HG02763 (cell line): ENCODE data around the gene PALLD.
"Not testable (repeated sequence)": the region's sequence is repeated elsewhere in the genome, so short reads cannot be mapped to it uniquely, and the experiment has no call there.

Source experiments
- ATAC-seq: cut with Tn5 transposase; IDR thresholded peaks from one replicate; pipeline ENCODE4 v1.9.1; 2021; ENCODE audit warnings: mild to moderate bottlenecking, moderate library complexity; ENCODE audit not compliant: unreplicated experiment

The PALLD gene

GRCh38 chr4:168490711-168491110, 6.1 kb upstream of the PALLD start:
- ATAC-seq = no peak

- ATAC-seq = no peak
Observed at GRCh38 chr4:168491563-168491962, 5.3 kb upstream of the PALLD start.

GRCh38 chr4:168498251-168498650, 1.4 kb downstream of the PALLD start:
- ATAC-seq = no peak

GRCh38 chr4:168499241-168499640, 2.4 kb downstream of the PALLD start:
- ATAC-seq = no peak

GRCh38 chr4:168501407-168501806, 4.6 kb downstream of the PALLD start:
- no peak for ATAC-seq

- no peak for ATAC-seq
Observed at GRCh38 chr4:168502861-168503260, 6.0 kb downstream of the PALLD start.

- ATAC-seq = no peak
Observed at GRCh38 chr4:168503652-168504362, 7.0 kb downstream of the PALLD start.

GRCh38 chr4:168504526-168504925, 7.7 kb downstream of the PALLD start:
- ATAC-seq = no peak

- no peak for ATAC-seq
Observed at GRCh38 chr4:168506014-168506413, 9.2 kb downstream of the PALLD start.

GRCh38 chr4:168507178-168507815, 10.4 kb downstream of the PALLD start:
- no peak for ATAC-seq

- no peak for ATAC-seq
Observed at GRCh38 chr4:168508683-168509082, 11.8 kb downstream of the PALLD start.

- no peak for ATAC-seq
Observed at GRCh38 chr4:168509786-168510185, 12.9 kb downstream of the PALLD start.

GRCh38 chr4:168511780-168512489, 15.1 kb downstream of the PALLD start:
- no peak for ATAC-seq

- not testable (repeated sequence) for ATAC-seq
Observed at GRCh38 chr4:168513826-168514225, 17.0 kb downstream of the PALLD start.

- no peak for ATAC-seq
Observed at GRCh38 chr4:168514249-168514852, 17.5 kb downstream of the PALLD start.

GRCh38 chr4:168515222-168516011, 18.6 kb downstream of the PALLD start:
- ATAC-seq = no peak

GRCh38 chr4:168516841-168517240, 20.0 kb downstream of the PALLD start:
- ATAC-seq = no peak

GRCh38 chr4:168519576-168519975, 22.7 kb downstream of the PALLD start:
- no peak for ATAC-seq

- no peak for ATAC-seq
Observed at GRCh38 chr4:168521721-168522120, 24.9 kb downstream of the PALLD start.

GRCh38 chr4:168522356-168522755, 25.5 kb downstream of the PALLD start:
- ATAC-seq = no peak
